HG03457 (cell line): ENCODE measurements around the gene DZIP1.

Experiments
- ATAC-seq: cut with Tn5 transposase; IDR thresholded peaks from one replicate; pipeline ENCODE4 v1.9.1; 2021; ENCODE audit warnings: moderate number of reproducible peaks; ENCODE audit not compliant: unreplicated experiment

Gene DZIP1

GRCh38 chr13:95643936-95644598 lies 439 bp downstream of the DZIP1 start:
- peak; percentile 27 for ATAC-seq

DNA sequence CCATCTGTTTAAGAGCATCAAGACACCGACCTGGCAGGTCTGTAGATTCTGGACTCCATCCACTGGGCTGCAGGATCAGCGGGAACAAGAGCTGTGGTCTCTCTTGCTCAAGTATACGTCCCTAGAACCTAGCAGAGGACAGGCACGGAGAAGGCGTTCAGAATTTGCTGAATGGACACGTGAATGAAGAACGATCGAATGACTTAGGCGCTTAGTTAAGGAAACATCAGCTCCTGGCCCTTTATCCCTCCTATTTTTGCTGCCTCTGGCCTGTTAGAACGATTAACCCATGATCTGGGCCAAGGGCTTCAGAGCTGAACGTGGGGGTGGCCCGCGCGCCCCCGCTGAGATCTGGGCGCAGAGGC lies 953 bp downstream of the DZIP1 start:
- ATAC-seq, result no peak

DNA sequence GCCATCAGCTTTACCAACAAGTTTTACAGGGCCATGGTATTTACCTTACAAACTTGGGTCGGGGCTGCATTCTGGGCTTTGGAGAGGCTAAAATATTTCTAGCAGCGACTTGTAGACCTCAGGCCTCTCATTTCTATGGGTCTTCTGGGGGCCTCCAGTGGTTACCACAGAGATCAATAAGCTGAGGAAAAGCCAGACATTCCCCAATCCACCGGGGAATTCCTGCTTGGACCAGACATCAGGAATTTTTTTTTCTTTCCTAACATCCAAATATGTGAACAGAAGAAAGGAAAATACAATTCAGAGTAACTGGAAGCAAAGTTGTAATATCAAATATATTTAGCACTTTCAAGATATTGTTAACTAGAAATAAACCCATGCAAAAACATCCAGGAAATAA lies 1.5 kb downstream of the DZIP1 start:
- ATAC-seq, result no peak

DNA sequence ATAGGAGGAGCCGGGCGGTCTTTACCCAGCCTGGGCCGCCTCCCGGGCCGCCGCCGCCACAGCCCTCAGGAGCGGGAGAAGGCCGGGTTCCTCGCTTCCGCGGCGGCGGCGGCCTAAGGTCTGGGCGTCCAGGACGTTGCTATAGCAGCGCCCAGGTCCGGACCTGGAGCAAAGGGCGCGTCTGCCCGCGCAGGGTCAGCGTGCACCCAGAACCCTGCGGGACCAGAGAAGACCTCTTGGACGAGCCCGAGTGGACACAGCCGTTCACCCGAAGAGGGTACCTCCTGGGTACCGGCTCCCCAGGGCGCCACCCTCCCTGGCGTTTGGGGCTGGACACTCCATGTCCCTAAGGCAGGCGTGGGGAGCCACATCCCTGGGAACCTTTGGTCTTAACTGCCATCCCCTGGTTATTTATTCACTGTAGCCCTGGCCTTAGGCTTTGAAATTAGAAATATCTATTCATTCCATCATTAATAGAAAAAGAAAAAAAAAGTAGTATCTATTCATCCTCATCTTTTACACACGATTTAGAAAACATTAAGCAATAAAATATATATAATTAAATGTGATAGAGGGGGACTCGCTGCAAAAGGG lies 2.4 kb downstream of the DZIP1 start:
- ATAC-seq, result no peak

DNA sequence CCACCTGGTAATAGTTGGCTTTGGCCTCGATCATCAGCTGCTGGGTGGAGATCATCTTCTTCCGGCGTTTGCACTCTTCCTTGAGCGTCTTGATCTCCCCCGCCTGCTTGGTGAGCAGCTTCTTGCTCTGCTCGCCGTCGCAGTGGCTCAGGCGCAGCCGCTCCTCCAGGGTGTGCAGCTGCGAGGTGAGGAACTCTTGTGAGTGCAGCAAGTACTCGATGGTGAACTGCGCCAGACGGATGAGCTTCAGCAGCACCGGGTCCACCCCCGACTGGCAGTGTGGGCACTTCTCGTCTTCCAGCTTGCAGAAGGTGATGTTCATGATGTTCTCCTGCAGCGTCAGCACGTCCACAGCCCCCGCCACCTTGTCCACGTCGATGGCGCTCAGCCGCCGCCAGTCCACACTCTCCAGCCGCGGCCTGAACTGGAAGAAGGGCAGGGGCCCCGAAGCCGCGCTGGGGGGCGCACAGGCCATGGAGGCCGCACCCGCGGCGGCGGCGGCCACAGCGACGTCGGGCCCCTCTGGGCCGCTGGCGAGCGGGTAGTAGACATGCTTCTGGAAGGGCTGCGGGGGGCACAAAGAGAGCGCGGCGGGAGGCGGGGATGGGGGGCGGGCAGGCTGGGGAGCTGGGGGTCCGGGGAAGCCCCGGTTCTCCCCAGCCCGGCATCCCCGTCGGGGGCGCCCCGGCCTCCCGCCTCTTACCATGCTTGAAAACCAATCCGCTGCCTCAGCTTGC lies 3.0 kb downstream of the DZIP1 start:
- no peak for ATAC-seq

GRCh38 chr13:95636853-95637252 lies 7.7 kb downstream of the DZIP1 start:
- no peak for ATAC-seq

DNA sequence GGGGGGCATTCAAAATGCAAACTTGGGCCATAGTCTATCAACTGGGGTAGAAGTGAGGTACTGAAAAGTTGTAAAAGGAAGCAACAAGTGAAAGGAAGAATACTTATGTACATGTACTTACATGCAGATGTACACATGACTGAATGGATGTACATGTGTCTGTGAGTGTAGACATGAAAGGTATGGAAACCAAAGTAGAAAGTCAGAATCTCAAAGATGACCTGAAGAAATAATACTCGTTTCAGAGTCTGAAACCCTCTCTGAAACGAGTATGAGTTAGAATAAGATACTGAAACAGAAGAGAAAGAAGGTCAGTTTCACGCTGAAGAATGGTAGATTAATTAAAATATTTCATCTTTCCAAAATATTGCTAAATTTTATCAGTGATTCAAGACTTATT lies 13.9 kb downstream of the DZIP1 start:
- ATAC-seq, result no peak

DNA sequence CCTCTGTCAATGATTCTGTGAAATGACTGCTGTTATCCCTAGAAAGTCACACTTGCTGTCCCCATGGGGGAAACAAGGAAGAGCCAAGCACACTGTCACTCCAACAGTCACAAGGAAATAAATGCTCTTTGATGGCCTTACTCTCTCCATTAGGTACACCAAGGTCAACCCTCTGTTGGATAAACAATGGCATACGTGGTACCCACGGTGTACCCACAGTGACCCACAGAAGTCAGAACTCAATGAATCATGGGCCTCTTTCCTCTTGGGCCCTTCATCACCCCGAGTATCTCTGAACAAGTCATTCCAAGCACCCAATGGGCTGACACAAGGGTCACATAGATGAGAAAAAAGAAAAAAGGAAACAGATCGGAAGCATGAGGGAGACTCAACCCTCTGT lies 15.4 kb downstream of the DZIP1 start:
- no peak for ATAC-seq

GRCh38 chr13:95628488-95628887 lies 16.0 kb downstream of the DZIP1 start:
- no peak for ATAC-seq

DNA sequence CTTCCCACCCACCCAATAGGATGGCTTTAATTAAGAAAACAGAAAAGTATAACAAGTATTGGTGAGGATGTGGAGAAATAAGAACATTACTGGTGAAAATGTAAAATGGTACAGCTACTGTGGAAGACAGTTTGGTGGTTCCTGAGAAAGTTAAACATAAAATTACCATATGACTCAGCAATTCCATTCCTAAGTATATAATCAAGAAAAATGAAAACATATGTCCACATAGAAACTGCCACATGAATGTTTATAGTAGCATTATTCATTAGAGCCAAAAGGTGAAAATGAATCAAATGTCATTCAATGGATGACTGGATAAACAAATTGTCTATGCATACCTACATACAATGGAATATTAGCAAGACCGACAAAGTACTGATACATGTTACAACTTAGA lies 16.9 kb downstream of the DZIP1 start:
- no peak for ATAC-seq

DNA sequence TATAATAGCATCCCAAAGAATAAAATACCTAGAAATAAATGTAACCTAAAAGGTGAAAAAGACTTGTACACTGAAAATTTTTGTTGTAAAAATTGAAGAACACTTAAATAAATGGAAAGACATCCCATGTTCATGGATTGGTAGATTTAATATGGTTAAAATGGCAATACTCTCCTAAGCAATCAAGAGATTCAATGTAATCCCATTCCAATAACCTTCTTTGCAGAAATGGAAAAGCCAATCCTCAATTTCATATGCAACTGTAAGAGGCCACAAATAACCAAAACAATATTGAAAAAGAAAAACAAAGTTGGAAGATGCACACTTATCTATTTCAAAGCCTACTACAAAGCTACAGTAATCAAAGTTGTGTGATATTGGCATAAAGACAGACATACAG lies 17.7 kb downstream of the DZIP1 start:
- no peak for ATAC-seq

DNA sequence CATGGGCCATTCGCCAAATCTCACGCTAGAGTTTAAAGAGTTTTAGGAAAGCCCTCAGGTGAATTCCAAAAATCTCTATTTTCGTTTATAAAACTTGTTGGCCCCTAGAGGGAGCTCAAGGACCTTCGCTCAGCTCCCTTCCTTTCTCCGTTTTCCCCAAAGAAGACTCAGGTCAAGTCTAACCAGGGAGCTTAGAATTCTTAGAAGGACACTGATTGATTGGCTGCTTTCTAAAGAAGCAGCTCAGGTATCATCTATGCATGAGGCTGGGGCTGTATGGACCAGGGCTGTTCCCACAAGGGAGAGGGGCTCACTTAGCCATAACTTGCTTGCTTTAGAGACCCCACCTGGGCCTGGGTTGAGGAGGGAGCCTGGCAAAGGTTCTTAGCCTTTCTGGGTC lies 20.5 kb downstream of the DZIP1 start:
- ATAC-seq, result no peak

DNA sequence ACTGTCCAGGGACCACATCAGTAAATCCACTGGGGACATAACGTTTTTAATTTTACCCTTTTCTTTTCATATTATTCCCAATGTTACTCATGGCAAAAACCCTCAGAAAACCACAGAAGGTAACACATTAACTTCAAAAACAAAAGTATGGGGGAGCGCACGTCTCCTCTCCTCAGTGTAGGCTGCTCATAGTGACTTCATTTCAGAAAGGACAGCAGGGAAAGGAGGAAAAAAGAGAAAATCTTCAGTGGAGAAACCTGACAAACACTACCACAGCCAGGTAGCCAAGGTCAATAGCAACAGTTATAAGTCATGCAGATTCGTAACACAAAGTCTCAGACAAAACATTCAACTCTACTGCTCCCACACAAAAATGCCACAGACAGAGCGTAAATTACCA lies 21.4 kb downstream of the DZIP1 start:
- no peak for ATAC-seq

DNA sequence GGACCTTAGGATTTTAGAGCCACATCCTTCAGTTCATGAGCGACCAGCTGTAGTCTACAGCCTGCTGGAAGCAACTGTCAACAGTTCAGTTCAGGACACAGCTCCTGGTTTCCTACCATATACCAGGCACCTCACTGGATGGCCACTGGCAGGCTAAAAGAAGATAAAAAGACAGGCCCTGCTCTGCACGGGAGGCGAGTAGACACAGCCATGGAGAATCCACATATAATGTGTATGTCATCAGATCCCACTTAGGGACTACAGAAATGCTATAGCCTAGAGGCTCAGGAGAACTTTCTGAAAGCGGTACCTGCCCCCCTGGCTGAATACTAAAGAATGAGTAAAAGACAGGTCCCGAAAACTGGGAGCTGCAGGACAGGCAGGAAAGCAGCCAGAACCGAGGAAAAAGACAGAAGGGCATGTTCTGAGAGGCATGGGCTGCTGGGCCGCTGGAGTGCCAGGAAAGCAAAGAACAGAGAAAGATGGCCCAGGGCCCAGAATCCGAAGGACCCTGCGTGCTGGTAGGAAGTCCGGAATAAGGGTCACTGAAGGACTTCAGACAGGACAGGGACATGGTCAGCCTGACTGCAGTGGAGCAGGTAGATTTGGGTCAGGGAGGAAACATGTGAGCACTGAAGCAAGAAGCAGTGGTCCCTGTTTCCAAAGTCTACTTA lies 23.5 kb downstream of the DZIP1 start:
- ATAC-seq, result no peak

DNA sequence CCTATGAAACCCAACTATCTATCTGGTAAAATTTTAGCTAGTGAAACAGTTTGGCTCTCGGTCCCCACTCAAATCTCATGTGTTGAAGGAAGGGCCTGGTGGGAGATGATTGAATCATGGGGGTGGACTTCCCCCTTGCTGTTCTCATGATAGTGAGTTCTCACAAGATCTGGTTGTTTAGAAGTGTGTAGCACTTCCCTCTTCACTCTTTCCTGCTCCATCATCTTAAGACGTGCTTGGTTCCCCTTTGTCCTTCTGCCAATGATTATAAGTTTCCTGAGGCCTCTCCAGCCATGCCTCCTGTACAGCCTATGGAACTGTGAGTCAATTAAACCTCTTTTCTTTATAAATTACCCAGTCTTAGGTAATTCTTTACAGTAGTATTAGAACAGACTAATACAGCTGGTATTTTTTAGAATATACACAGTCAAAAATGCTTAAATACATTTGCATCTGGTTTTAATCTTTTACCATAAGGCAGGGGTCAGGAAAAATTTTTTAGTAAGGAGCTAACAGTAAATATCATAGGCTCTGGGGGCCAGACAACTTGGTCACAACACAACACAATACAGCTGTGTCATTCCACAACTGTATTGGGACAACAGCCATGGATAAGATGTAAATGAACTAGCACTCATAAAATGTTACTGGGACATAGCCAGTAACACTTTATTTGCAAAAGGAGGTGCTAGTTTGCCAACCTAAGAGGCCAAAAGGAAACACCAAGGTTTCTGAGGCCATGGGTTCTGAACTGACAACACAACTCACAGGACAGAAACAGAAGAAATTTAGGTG lies 24.3 kb downstream of the DZIP1 start:
- no peak for ATAC-seq

- no peak for ATAC-seq
These were observed 29.0 kb downstream of the DZIP1 start for GRCh38 chr13:95615539-95615938.

DNA sequence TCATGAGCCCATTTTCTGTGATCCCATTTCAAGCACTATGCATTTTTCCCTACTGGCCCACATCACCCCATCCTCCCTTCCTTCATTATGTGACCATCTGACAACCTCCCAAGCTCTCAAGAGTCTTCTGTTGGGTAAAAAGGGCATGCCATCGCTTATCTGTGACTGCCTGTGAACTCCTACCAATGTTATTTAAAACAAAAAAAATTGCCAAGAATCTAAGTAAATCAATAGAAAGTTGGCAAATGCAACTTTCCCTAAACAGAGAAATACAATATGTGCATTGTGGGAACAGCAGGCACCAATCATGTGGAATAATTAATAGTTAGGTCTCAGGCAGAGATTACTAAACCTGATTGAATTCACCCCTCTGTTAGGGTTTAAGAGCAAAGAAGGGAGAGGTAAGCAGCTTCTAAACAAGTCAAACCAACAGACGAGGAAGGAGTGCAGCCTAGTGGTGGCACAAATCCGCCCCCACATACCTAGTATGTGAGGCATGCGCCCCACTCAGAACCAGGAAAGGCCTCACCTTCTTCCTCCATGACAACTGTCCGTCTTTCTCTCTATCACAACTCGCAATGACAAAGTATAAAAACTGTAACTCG lies 29.8 kb downstream of the DZIP1 start:
- no peak for ATAC-seq

DNA sequence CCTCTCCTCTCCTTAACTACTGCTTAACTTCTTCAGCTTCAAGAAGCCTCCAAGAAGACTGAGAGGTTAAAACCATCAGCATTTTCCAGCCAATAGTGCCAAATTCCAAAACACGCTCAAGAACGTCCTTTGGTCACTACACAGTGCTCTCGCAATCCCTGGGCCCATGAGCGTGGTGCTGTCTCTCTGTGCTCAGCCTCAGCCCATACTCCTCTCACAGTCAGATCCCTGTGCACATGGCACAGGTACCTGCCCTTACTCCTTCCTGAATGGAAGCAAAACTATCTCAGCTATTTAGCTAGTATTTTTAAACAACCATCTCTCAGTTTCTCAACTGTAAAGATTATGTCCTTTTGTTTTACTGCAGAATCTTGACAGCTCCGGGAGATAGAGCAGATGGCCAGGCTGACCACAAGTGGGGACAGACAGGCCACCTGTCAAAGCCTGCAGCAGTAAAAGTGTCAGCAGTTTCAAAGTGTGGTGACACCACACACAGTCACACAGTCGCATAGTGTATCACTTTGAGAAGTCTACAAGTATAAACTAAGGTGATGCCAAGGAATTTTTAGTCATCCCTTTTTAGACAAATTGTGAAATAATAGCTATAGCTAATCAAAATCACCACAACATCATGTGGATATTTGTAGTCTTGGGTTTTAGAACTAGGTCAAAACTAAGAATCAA lies 35.7 kb downstream of the DZIP1 start:
- ATAC-seq, result no peak

GRCh38 chr13:95607366-95607765 lies 37.1 kb downstream of the DZIP1 start:
- ATAC-seq, result no peak

DNA sequence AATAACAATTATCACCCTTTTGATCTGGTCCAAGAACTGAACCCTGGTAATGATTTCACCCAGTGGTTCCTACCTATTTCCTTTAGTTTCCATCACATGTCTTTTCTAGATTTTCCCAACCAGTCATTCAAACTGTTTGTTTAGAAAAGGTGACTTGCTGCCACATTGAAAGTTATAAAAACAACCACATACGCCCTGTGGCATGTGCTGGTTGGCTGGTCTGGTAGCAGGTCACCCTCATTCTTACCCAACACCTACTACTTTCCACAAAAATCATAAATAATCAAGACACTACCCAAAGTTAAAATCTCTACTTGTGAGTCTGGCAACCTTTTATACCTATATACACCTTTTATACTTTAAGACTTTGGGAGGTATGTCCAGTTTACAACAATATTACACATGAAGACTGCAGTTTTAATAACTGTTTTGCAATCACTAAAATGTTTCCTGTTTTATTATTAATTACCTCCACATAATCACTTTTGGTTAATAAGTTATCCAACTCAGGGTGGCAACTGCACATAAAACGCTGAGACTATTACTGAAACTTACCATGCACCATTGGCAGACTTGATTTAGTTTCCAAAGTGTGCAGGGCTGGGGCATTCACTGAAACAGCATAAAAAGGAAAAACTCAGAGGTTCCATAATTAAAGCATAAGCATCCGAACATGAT lies 38.9 kb downstream of the DZIP1 start:
- no peak for ATAC-seq
